HepG2 (cell line): ENCODE measurements around the gene BOD1L1. TPM values are rescaled to one million over a fixed set of nuclear protein-coding genes. Genes with fewer than 3 reads are reported as not detected.
A peak's percentile ranks its signal among the peaks of the same experiment; 100 is the strongest.

ENCODE experiments used
- ATF7 ChIP-seq, 2 experiments: fragments of 450-650 bp in 1 of 2; sonication (generic) in 1 of 2; formaldehyde crosslinking in 1 of 2; IDR thresholded peaks; 2 replicates each; pipeline versions ENCODE4 v1.4.0 to v1.6.1; 2016 to 2020; ENCODE audit warnings: antibody characterized with exemption in 1 of 2, mild to moderate bottlenecking in 1 of 2, missing genetic modification reagents in 1 of 2
- BCLAF1 ChIP-seq: fragments of 450-650 bp; IDR thresholded peaks from 2 replicates; pipeline ENCODE4 v1.6.1; 2017; ENCODE audit warnings: mild to moderate bottlenecking
- BRCA1 ChIP-seq: sonication (generic); formaldehyde crosslinking; IDR thresholded peaks from 2 replicates; pipeline ENCODE4 v1.4.0; 2020; ENCODE audit warnings: missing genetic modification reagents
- ELF3 ChIP-seq: IDR thresholded peaks from 2 replicates; pipeline ENCODE4 v1.6.1; 2016; ENCODE audit warnings: missing genetic modification reagents, missing compliant biosample characterization
- FOXA3 ChIP-seq: IDR thresholded peaks from 2 replicates; pipeline ENCODE4 v1.6.1; 2016; ENCODE audit warnings: missing genetic modification reagents, missing compliant biosample characterization
- GLMP ChIP-seq: sonication (generic); formaldehyde crosslinking; IDR thresholded peaks from 2 replicates; pipeline ENCODE4 v1.9.0; 2021; ENCODE audit warnings: missing genetic modification reagents, mild to moderate bottlenecking, borderline replicate concordance
- KDM5A ChIP-seq: fragments of 200-600 bp; sonication (generic); IDR thresholded peaks from 2 replicates; pipeline ENCODE4 v1.7.0; 2018; ENCODE audit warnings: antibody characterized with exemption, mild to moderate bottlenecking, low read length, borderline replicate concordance
- NFATC3 ChIP-seq: sonication (generic); formaldehyde crosslinking; IDR thresholded peaks from 2 replicates; pipeline ENCODE4 v1.5.1; 2020; ENCODE audit warnings: mild to moderate bottlenecking, missing genetic modification reagents
- NR3C1 ChIP-seq: sonication (generic); formaldehyde crosslinking; IDR thresholded peaks from 2 replicates; pipeline ENCODE4 v1.4.0; 2020; ENCODE audit warnings: missing genetic modification reagents
- POLR2AphosphoS5 ChIP-seq: IDR thresholded peaks from 2 replicates; pipeline ENCODE4 v1.6.1; 2012; ENCODE audit warnings: low read depth, low read length
- RAD21 ChIP-seq: fragments of 450-650 bp; formaldehyde crosslinking; IDR thresholded peaks from 2 replicates; pipeline ENCODE4 v1.5.0; 2020; ENCODE audit warnings: mild to moderate bottlenecking
- RAD51 ChIP-seq: fragments of 450-650 bp; IDR thresholded peaks from 2 replicates; pipeline ENCODE4 v1.6.1; 2016; ENCODE audit warnings: borderline replicate concordance
- TEAD3 ChIP-seq: optimal IDR thresholded peaks from 2 replicates; pipeline ENCODE3; 2016; ENCODE audit warnings: borderline replicate concordance
- ZFAT ChIP-seq: sonication (generic); formaldehyde crosslinking; conservative IDR thresholded peaks from 2 replicates; pipeline ENCODE4 v1.8.1; 2023; ENCODE audit warnings: missing genetic modification reagents, inconsistent platforms
- ZFP36L2 ChIP-seq: sonication (generic); formaldehyde crosslinking; IDR thresholded peaks from 2 replicates; pipeline ENCODE4 v1.4.0; 2020; ENCODE audit warnings: missing genetic modification reagents
- ZFP91 ChIP-seq: sonication (generic); formaldehyde crosslinking; IDR thresholded peaks from 2 replicates; pipeline ENCODE4 v1.9.0; 2022; ENCODE audit warnings: missing genetic modification reagents, mild to moderate bottlenecking, borderline replicate concordance
- ZNF225 ChIP-seq: sonication (generic); formaldehyde crosslinking; IDR thresholded peaks from 2 replicates; pipeline ENCODE4 v1.4.0; 2020; ENCODE audit warnings: mild to moderate bottlenecking, missing genetic modification reagents
- ZNF580 ChIP-seq: IDR thresholded peaks from 2 replicates; pipeline ENCODE4 v1.6.1; 2016; ENCODE audit warnings: low read depth, borderline replicate concordance
- ZNF629 ChIP-seq: sonication (generic); formaldehyde crosslinking; conservative IDR thresholded peaks from 2 replicates; pipeline ENCODE4 v1.5.0; 2020; ENCODE audit warnings: missing genetic modification reagents
- ZNF639 ChIP-seq: conservative IDR thresholded peaks from 2 replicates; pipeline ENCODE4 v1.6.1; 2018; ENCODE audit warnings: missing genetic modification reagents
- ZNF678 ChIP-seq: sonication (generic); formaldehyde crosslinking; IDR thresholded peaks from 2 replicates; pipeline ENCODE4 v1.4.0; 2020; ENCODE audit warnings: mild to moderate bottlenecking, missing genetic modification reagents
- ZNF747 ChIP-seq: sonication (generic); formaldehyde crosslinking; IDR thresholded peaks from 2 replicates; pipeline ENCODE4 v1.8.1; 2023; ENCODE audit warnings: missing genetic modification reagents, mild to moderate bottlenecking, borderline replicate concordance
- ZNF883 ChIP-seq: sonication (generic); formaldehyde crosslinking; IDR thresholded peaks from 2 replicates; pipeline ENCODE4 v1.5.1; 2020; ENCODE audit warnings: mild to moderate bottlenecking, missing genetic modification reagents; ENCODE audit errors: not compliant biosample characterization
- ZNF891 ChIP-seq: sonication (generic); formaldehyde crosslinking; IDR thresholded peaks from 2 replicates; pipeline ENCODE4 v1.5.0; 2020; ENCODE audit warnings: mild to moderate bottlenecking, missing genetic modification reagents
- polyA plus RNA-seq, 8 experiments: library from polyadenylated mRNA; depleted of rRNA in 3 of 8; stranded (reverse) in 7 of 8; unstranded in 1 of 8; fragments of >200 nt; fragmentation: Illumina TruSeq in 4 of 8; extraction: Trizol in 4 of 8; gene quantifications; 2 replicates each; pipeline versions ENCODE4 v1.2.1 to v1.2.3, GENCODE V29; 2011 to 2016; ENCODE audit warnings: low read depth in 4 of 8, missing spikeins in 1 of 8, mixed read lengths in 1 of 8; ENCODE audit not compliant: insufficient read depth in 1 of 8
- total RNA-seq, 5 experiments: library from RNA; depleted of rRNA; stranded (reverse); fragments of >200 nt; fragmentation: Illumina TruSeq; extraction: Trizol; gene quantifications; 2 replicates each; pipeline ENCODE4 v1.2.3, GENCODE V29; 2016; ENCODE audit warnings: low read depth in 1 of 5

The BOD1L1 gene
- total and polyA plus RNA-seq, 2 of the 13 experiments (the other 11 are each of a cell fraction or from before 2014, with no cell fraction given) = 11.7 to 17.9 TPM

- TF ChIP-seq KDM5A (peak; percentile 46; the same call in 1 of the 2 replicates), ELF3 (0 out of 2 replicates have a peak, but pooled peaks have one; percentile 15), NR3C1 (CRISPR knock-in tag) (no peak), ATF7 (IDR thresholded peaks at IDR 0.05) (no peak), ATF7 (CRISPR knock-in tag; IDR thresholded peaks at IDR 0.05) (no peak), FOXA3 (CRISPR knock-in tag) (0 out of 2 replicates have a peak, but pooled peaks have one; percentile 8), NFATC3 (CRISPR knock-in tag) (no peak), ZNF225 (CRISPR knock-in tag) (no peak), ZNF639 (CRISPR knock-in tag) (no peak), ZNF629 (no peak), ZNF891 (CRISPR knock-in tag) (no peak), ZNF580 (CRISPR knock-in tag) (0 out of 2 replicates have a peak, but pooled peaks have one; percentile 36), POLR2AphosphoS5 (no peak), ZNF678 (CRISPR knock-in tag) (no peak), RAD51 (no peak), TEAD3 (CRISPR knock-in tag) (peak; percentile 20), BRCA1 (no peak), ZNF747 (no peak), ZNF883 (CRISPR knock-in tag) (no peak), BCLAF1 (no peak), ZFP36L2 (no peak), GLMP (CRISPR knock-in tag) (no peak), ZFAT (no peak), RAD21 (CRISPR knock-in tag) (peak; percentile 90), ZFP91 (CRISPR knock-in tag) (peak; percentile 43; the same call in 1 of the 2 replicates)
Observed at GRCh38 chr4:13548984-13549546, 78.5 kb downstream of the BOD1L1 start (continued).
